CD4-positive, alpha-beta T cell (primary cell): Measurements from ENCODE around the gene RABGGTB. TPM values are rescaled to one million over a fixed set of nuclear protein-coding genes. Genes with fewer than 3 reads are reported as not detected.
"Not testable (repeated sequence)": the region's sequence is repeated elsewhere in the genome, so short reads cannot be mapped to it uniquely, and the experiment has no call there.

Experiments used
- ATAC-seq: fragments of 200-7000 bp; cut with Tn5 transposase; one replicate; pipeline ENCODE4 v1.10.0; 2022; ENCODE audit warnings: mild to moderate bottlenecking; ENCODE audit not compliant: poor library complexity
- CTCF ChIA-PET: fragments of 350-600 bp; sonication (Branson Sonifier 250); formaldehyde crosslinking; loops from one replicate; lab custom pipeline; 2021; ENCODE audit warnings: antibody characterized with exemption, inconsistent platforms; lab: Charles Lee
- POLR2A ChIA-PET: fragments of 350-600 bp; sonication (Branson Sonifier 250); formaldehyde crosslinking; loops from one replicate; lab custom pipeline; 2021; ENCODE audit warnings: antibody characterized with exemption, inconsistent platforms; lab: Charles Lee
- DNase-seq, 14 experiments: peaks; one replicate each; pipeline ENCODE4 v3.0.0-alpha.2; 2013 to 2020; ENCODE audit warnings: mixed read lengths in 2 of 14
- H3K27ac ChIP-seq, 2 donors: one replicate each; pipeline versions ENCODE4 v1.5.1 to v1.7.0; 2013; ENCODE audit warnings: low read length in 2 of 2, low read depth in 1 of 2, mild to moderate bottlenecking in 1 of 2
- H3K27me3 ChIP-seq, 2 experiments: 1 replicate in 1 of 2; 2 replicates in 1 of 2; pipeline versions ENCODE4 v1.6.1 to v1.7.0; 2013; ENCODE audit warnings: low read length in 2 of 2, control low read depth in 1 of 2, mild to moderate bottlenecking in 1 of 2, moderate library complexity in 1 of 2; ENCODE audit not compliant: insufficient read depth in 2 of 2, control insufficient read depth in 1 of 2
- H3K36me3 ChIP-seq: one replicate; pipeline ENCODE4 v1.6.1; 2013; ENCODE audit warnings: low read length, control low read depth; ENCODE audit not compliant: insufficient read depth
- H3K4me1 ChIP-seq: one replicate; pipeline ENCODE4 v1.6.1; 2013; ENCODE audit warnings: low read length, control low read depth; ENCODE audit not compliant: insufficient read depth
- H3K4me3 ChIP-seq: one replicate; pipeline ENCODE4 v1.5.1; 2013; ENCODE audit warnings: mild to moderate bottlenecking, low read length, moderate library complexity
- H3K9me3 ChIP-seq, 2 experiments: 1 replicate in 1 of 2; 2 replicates in 1 of 2; pipeline versions ENCODE4 v1.6.1 to v1.7.0; 2013; ENCODE audit warnings: low read length in 2 of 2, mild to moderate bottlenecking in 2 of 2, control low read depth in 1 of 2, moderate library complexity in 1 of 2; ENCODE audit not compliant: control insufficient read depth in 1 of 2, insufficient read depth in 1 of 2
- H3K27ac Mint-ChIP-seq: one replicate; pipeline ENCODE4 v1.8.0; 2020; ENCODE audit warnings: mixed read lengths
- H3K27me3 Mint-ChIP-seq: one replicate; pipeline ENCODE4 v1.8.0; 2021; ENCODE audit warnings: mixed read lengths
- H3K36me3 Mint-ChIP-seq: one replicate; pipeline ENCODE4 v1.8.0; 2021; ENCODE audit warnings: low read depth, mixed read lengths
- H3K4me1 Mint-ChIP-seq: one replicate; pipeline ENCODE4 v1.8.0; 2021; ENCODE audit warnings: low read depth, mixed read lengths
- H3K4me3 Mint-ChIP-seq: one replicate; pipeline ENCODE4 v1.8.0; 2020; ENCODE audit warnings: mild to moderate bottlenecking, mixed read lengths
- H3K9me3 Mint-ChIP-seq: one replicate; pipeline ENCODE4 v1.8.0; 2020; ENCODE audit warnings: mixed read lengths
- intact Hi-C, 2 experiments: fragments of 100-400 bp; cut with DNase I in 1 of 2; cut with micrococcal nuclease in 1 of 2; formaldehyde crosslinking; loops; one replicate each; pipeline versions ENCODE4 v1.15.1 to v1.9.0; 2023 to 2025; cut with DNase I, micrococcal nuclease
- total RNA-seq, 174 experiments: library from RNA in 2 of 174; stranded (reverse) in 2 of 174; gene quantifications; one replicate each; pipeline ENCODE4 v1.2.3 and lab custom pipeline; 2021 to 2026
- TF ChIP-seq, protein P1 (sequence below): fragments of 200-600 bp; IDR thresholded peaks from one replicate; pipeline ENCODE4 v1.8.0; 2022; ENCODE audit warnings: antibody characterized with exemption, mild to moderate bottlenecking

RABGGTB gene
- total RNA-seq, 2 experiments from 2014 or later: 199 to 200 TPM

- Mint-ChIP-seq H3K36me3 (peaks cover 63% of the 10 kb centered on the region), H3K27me3 (no peaks in the 10 kb centered on the region), H3K27ac (no peak within 1 kb of the TSS), H3K4me1 (peaks cover 14% of the 10 kb centered on the region), H3K4me3 (no peak within 1 kb of the TSS), H3K9me3 (no peaks in the 10 kb centered on the region)
- no peak within 1 kb of the TSS for H3K27ac ChIP-seq
- no peaks in the 10 kb centered on the region for H3K27me3 ChIP-seq
- TF ChIP-seq, protein P1, sequence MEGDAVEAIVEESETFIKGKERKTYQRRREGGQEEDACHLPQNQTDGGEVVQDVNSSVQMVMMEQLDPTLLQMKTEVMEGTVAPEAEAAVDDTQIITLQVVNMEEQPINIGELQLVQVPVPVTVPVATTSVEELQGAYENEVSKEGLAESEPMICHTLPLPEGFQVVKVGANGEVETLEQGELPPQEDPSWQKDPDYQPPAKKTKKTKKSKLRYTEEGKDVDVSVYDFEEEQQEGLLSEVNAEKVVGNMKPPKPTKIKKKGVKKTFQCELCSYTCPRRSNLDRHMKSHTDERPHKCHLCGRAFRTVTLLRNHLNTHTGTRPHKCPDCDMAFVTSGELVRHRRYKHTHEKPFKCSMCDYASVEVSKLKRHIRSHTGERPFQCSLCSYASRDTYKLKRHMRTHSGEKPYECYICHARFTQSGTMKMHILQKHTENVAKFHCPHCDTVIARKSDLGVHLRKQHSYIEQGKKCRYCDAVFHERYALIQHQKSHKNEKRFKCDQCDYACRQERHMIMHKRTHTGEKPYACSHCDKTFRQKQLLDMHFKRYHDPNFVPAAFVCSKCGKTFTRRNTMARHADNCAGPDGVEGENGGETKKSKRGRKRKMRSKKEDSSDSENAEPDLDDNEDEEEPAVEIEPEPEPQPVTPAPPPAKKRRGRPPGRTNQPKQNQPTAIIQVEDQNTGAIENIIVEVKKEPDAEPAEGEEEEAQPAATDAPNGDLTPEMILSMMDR: no peak
- H3K4me1 ChIP-seq: no peaks in the 10 kb centered on the region
- no peak for ATAC-seq
- ChIA-PET CTCF (no interaction called here), POLR2A (interaction anchor here (0.8 kb wide), 1 partner anchor 10 kb away, joined by 3 read pairs; the partner anchor contains the start of gene RABGGTB)
- intact Hi-C loops: no loop called here
- no peaks in the 10 kb centered on the region for H3K9me3 ChIP-seq
- no peak within 1 kb of the TSS for H3K4me3 ChIP-seq
- peaks cover 52% of the 10 kb centered on the region for H3K36me3 ChIP-seq
- no peak for DNase-seq
These were observed 10.6 kb downstream of the RABGGTB start, which contains the start of gene MSH4 for GRCh38 chr1:75796376-75797272. TSS of gene MSH4 (plus strand) at chr1:75796882. CDS start at chr1:75796986, 104 bp downstream.

DNA sequence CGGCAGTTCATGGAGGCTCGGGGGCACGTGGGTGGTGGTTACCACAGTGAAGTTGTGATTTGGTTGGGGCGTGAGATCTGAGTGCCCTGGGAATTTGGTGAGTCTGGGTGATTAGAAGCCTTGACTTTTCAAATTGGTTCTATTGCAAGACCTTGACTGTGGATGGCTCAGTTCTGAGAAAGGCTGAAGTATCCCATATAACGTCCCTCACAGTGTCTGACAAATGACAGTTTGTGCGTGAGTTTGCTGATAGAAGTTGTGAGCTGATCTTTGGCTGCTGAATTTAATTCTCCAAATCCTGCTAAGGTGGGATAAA is 11.2 kb downstream of the RABGGTB start:
- intact Hi-C loops: no loop called here
- POLR2A ChIA-PET: no interaction called here
- H3K36me3 ChIP-seq: peaks cover 46% of the 10 kb centered on the region
- H3K27ac ChIP-seq: no peak overlapping the region
- H3K27me3 Mint-ChIP-seq: no peaks in the 10 kb centered on the region
- no peaks in the 10 kb centered on the region for H3K9me3 Mint-ChIP-seq
- no peaks in the 10 kb centered on the region for H3K27me3 ChIP-seq
- peaks cover 57% of the 10 kb centered on the region for H3K36me3 Mint-ChIP-seq
- CTCF ChIA-PET: no interaction called here
- no peak overlapping the region for H3K4me3 ChIP-seq
- no peak overlapping the region for H3K4me3 Mint-ChIP-seq
- H3K4me1 ChIP-seq: no peaks in the 10 kb centered on the region
- no peaks in the 10 kb centered on the region for H3K9me3 ChIP-seq
- ATAC-seq (no peak), DNase-seq (no peak)
- TF ChIP-seq, protein P1: no peak
- H3K4me1 Mint-ChIP-seq: peaks cover 10% of the 10 kb centered on the region
- H3K27ac Mint-ChIP-seq: no peak overlapping the region

GRCh38 chr1:75797606-75798216 is 11.7 kb downstream of the RABGGTB start:
- H3K36me3 Mint-ChIP-seq: peaks cover 52% of the 10 kb centered on the region
- DNase-seq: no peak
- H3K9me3 Mint-ChIP-seq: no peaks in the 10 kb centered on the region
- Histone ChIP-seq H3K27ac (no peak overlapping the region), H3K27me3 (no peaks in the 10 kb centered on the region), H3K4me3 (no peak overlapping the region), H3K4me1 (no peaks in the 10 kb centered on the region), H3K36me3 (peaks cover 41% of the 10 kb centered on the region), H3K9me3 (no peaks in the 10 kb centered on the region)
- TF ChIP-seq, protein P1: no peak
- ChIA-PET POLR2A (interaction anchor here (0.6 kb wide), 1 partner anchor 9 kb away, joined by 4 read pairs; no protein-coding TSS in a partner anchor), CTCF (no interaction called here)
- H3K27ac Mint-ChIP-seq: peak overlapping the region; percentile 31
- no peaks in the 10 kb centered on the region for H3K27me3 Mint-ChIP-seq
- peaks cover 10% of the 10 kb centered on the region for H3K4me1 Mint-ChIP-seq
- intact Hi-C loops: no loop called here
- H3K4me3 Mint-ChIP-seq: no peak overlapping the region
- ATAC-seq: no peak

DNA sequence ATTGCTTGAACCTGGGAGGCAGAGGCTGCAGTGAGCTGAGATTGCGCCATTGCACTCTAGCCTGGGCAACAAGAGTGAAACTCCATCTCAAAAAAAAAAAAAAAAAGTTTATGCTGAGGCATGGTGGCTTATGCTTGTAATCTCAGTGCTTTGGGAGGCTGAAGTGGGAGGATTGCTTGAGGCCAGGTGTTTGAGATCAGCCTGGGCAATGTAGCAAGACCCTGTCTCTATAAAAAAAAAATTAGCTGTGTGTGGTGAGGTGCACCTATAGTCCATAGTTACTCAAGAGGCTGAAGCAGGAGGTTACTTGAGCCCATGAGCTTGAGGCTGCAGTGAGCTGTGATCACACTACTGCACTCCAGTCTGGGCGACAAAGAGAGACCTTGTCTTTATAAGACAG is 15.4 kb downstream of the RABGGTB start:
- H3K27ac ChIP-seq, POLR2A ChIA-PET, DNase-seq, H3K27me3 Mint-ChIP-seq, H3K36me3 ChIP-seq, intact Hi-C loops, H3K9me3 Mint-ChIP-seq, H3K4me3 Mint-ChIP-seq, H3K4me1 Mint-ChIP-seq, H3K27ac Mint-ChIP-seq, CTCF ChIA-PET, H3K9me3 ChIP-seq, H3K4me3 ChIP-seq, H3K27me3 ChIP-seq, ATAC-seq, H3K4me1 ChIP-seq: not testable (repeated sequence)
- peaks cover 15% of the 10 kb centered on the region for H3K36me3 Mint-ChIP-seq
